NK-92 (cell line): ENCODE data around the gene ANKEF1.
"Not testable (repeated sequence)": the region's sequence is repeated elsewhere in the genome, so short reads cannot be mapped to it uniquely, and the experiment has no call there.

Experiments
- DNase-seq: peaks from one replicate; lab custom pipeline; 2025; ENCODE audit not compliant: unreplicated experiment; lab: John Stamatoyannopoulos, UW

The ANKEF1 gene

DNA sequence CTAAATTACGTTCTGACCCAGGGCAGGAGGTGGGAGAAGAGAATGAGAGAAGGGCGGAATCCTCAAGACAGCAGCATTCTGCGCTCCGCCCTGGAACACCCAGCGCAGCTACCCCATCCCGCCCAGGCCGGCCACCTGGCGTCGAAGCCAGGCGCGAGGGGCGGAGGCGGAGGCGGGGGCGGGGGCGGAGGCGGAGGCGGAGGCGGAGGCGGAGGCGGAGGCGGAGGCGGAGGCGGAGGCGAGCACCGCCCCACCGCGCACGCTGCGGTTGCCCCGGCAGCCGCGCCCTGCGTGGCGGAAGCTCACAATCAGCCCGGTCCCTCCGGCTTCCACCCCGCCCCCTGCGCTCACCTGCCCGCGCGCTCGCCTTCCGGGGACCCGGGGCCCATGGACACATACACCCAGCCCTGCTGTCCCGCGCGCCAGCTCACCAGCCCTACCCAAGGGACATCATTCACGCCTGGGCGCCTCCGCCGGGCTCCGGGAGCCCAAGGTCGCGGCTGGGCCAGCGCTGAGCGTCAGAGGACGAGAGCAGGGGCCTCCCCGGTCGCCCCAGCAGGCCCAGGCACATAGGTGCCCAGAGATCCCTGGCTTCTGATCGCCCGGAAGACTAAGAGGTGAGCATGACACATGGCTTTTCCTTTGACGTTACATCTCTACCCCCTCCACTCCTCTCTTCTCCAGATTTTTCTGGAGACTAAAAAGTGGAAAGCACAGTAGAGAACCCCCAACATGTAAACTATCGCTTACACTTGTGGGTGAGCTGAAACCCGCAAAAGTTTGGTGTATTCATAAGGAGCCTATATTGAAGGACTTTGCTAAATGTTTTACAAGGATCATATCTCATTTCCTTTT lies at the start of gene ANKEF1:
TSS of gene ANKEF1 (plus strand) at position 271 of the 855 bp plus-strand sequence. CDS start 3,315 bp downstream, outside the sequence.
- DNase-seq, result no peak

- no peak for DNase-seq
These were observed 49.5 kb upstream of the ANKEF1 start for GRCh38 chr20:9985281-9985680.

DNA sequence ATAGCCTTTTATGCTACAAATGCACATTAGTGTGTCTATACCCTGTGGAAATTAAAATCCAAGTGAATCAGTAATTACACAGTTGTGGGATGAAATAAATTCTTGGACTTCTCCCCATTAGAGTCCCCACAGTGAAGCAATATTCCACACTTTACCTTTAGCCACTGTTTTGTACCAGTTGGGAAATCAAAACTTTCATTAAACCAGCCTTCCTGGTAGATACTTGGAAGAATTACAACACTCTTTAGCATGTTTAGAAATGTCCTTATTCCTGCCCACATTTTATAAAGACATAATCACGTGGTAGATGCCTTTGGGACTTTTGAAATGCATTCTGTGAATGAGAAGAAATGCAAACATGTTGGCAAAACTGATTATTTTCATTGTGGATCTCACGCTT lies 49.0 kb upstream of the ANKEF1 start:
- no peak for DNase-seq

- DNase-seq, result no peak
These were observed 45.6 kb upstream of the ANKEF1 start for GRCh38 chr20:9989066-9989724.

DNA sequence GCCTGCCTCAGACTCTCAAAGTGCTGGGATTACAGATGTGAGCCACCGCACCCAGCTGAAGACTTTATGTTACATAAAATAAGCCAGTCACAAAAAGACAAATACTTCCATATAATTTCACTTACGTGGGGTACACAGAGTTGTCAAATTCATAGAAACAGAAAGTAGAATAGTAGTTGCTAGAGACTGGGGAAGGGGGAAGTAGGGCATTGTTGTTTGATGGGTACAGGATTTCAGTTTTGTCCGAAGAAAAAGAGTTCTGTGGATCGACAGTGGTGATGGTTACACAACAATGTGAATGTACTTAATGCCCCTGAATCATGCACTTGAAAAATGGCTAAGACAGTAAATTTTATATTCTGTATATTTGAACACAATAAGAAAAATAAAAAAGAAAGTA lies 41.6 kb upstream of the ANKEF1 start:
- DNase-seq, result no peak

DNA sequence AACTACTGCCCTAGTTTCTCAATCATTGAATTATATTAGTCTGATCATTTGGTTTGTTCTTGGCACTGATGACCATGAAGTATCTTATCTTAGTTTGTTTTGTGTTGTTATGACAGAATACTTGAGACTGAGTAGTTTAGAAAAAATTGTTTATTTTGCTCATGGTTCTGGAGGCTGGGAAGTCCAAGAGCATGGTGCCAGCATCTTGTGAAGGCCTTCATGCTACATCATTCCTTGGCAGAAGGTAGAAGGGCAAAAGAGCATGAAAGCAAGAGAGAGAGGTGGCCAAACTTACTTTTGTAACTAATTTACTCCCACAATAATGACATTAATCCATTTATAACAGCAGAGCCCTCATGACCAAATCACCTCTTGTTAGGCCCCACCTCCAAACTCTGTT lies 40.1 kb upstream of the ANKEF1 start:
- DNase-seq, result no peak

DNA sequence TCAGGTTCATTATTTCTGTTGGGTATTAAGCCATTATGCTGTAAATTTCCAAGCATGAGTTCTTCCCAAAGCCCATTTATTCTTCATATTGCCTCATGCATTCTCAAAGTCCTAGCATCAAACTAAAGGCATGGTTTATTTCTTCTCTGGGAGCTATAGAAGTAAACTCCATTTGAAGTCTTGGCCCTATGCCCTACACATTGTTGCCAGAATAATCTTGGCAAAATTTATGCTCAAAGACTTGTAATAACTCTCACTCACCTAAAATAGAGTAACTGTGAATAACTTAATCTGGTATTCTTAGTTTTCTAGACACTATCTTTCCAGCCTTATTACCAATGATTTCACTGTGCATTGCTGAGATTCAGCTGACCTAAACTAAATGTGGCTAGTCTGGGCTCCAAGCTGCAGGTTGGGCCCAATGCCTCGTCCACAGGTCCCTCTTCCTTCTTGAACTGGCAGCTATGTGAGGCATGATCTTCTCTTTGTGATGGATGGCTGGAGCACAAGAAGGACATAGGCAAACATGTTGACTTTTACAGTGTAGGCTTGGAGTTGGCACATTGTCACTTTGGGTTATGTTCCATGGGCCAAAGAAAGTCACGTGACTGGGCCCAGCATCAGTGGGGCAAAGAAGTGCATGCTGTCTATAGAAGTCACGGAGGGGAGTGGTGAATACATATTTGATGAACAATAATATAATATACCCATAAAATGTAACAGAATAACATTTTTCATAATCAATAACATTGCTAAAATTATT lies 39.1 kb upstream of the ANKEF1 start:
- DNase-seq, result no peak

DNA sequence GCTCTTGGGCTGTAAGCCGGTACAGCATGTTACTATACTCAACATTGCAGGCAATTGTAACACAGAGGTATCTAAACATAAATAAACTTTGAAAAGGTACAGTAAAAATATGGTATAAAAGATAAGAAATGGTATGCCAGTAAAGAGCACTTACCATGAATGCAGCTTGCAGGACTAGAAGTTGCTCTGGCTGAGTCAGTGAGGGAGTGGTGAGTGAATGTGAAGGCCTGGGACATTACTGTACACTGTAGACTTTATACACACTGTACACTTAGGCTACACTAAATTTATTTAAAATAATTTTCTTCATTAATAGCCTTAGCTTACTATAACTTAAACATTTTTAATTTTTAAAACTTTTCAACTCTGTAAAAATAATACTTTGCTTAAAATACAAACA lies 37.8 kb upstream of the ANKEF1 start:
- DNase-seq, result no peak

- no peak for DNase-seq
These were observed 35.1 kb upstream of the ANKEF1 start for GRCh38 chr20:9999645-10000044.

DNA sequence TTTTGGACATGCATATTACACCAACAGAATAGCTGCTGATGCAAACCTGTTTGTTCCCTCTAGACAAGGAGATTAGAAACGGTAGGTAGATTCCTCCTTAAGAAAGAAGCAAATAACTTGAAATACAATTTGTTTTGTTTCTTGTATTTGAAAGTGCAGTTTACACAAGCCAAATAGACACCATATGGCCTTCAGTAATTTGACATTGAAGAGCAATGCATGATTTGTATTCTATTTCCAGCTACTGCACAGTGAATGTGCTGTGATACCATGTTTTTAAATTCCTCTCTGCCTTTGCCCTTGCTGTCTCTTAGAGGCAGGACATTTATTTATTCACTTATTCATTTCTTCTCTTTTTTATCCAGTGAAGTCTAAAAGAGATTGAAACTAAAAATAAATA lies 31.9 kb upstream of the ANKEF1 start:
- DNase-seq, result no peak

DNA sequence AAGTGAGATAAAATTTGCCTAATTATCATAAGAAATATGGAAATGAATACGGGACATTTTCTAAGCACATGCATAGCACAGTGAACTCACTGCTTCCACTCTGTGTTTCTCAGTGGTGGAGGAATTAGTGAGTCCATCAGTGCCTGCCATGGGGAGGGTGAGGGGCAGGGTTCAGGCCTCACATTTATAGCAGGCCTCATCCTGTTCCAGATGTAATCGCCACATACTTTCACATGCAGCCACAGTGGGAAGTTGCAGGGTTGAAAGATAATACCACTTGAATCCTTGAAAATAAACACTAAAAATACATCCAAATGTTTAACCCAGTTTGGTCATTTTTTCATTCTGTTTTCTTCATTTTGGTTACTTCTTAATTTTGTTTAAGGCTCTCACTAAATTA lies 29.9 kb upstream of the ANKEF1 start:
- DNase-seq, result no peak

GRCh38 chr20:10005885-10006284 lies 28.9 kb upstream of the ANKEF1 start:
- DNase-seq, result no peak

GRCh38 chr20:10006447-10007090 lies 28.2 kb upstream of the ANKEF1 start:
- DNase-seq, result no peak

DNA sequence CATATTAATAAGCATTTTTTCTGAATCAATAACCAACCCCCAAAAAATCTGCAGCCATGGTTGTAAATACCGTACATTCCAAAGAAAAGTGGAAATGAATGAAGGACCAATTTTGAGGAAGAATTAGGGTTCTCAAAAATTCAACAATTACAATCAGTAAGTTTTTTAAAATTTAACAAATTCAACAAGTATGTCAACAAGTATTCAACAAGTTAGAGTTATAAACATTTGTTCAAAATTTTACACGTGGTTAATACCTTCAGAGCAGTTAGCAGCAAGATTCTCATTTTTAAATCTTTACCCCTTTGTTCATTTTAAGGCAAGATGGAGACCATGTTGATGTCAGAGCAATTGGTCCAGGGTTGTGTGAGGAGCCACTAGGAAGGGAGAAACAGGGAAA lies 27.6 kb upstream of the ANKEF1 start:
- DNase-seq, result no peak

DNA sequence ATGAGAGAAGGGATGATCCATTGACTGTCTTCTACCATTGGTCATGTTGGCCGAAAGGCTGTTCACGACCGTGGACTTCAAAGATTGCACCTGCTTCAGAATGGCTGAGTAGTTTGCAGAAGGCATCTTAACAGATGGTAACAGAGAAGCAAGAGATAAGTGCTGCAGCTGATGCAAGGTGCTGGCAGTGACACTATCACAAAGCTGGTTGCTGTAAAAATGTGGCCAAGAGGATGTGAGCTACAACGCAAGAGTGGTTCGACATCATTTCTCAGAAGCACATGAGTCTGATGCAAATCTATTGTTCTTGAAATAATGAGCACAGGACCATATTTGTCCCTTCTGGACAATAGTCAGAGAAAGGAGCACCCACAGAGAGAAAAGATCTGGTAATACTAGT lies 27.0 kb upstream of the ANKEF1 start:
- DNase-seq, result no peak

GRCh38 chr20:10012464-10012863 lies 22.3 kb upstream of the ANKEF1 start:
- DNase-seq, result no peak

- no peak for DNase-seq
These were observed 20.4 kb upstream of the ANKEF1 start for GRCh38 chr20:10014431-10014830.

GRCh38 chr20:10020937-10021336 lies 13.8 kb upstream of the ANKEF1 start:
- DNase-seq, result no peak

DNA sequence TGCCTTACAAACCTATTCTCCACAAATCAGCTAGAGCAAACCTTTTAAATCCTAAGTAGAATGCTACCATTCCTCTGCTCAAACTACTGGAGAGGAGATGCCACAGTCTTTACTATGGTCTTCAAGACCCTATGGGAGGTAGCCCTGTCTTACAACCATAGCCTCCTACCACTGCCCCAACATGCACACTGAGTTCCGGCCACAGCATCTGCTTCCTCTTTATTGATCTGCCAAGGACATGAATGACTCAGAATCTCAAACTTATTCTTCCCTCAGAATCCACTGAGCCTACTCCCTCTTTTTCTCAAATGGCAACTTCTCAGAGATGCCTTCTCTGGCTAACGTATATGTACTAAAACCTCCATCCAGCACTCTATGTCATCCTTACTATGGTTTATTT lies 12.2 kb upstream of the ANKEF1 start:
- DNase-seq, result no peak

DNA sequence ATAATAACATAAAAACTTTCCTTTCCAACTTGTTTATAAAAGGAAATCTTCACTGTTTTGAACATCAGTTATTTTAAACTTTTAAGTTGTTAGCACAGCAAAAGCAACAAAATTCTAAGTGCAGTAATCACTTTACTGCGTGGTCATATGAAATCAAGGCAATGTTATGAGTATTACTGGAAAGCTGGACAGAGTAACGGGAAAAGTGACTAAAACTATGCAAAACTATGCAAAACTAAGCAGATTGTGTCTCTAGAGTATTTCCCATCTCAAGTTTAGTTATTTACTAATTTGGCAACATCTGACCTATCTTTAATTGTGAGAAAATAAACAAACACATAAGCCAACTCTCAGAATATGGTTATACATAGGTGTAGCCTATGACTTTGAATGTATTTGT lies 10.9 kb upstream of the ANKEF1 start:
- no peak for DNase-seq

DNA sequence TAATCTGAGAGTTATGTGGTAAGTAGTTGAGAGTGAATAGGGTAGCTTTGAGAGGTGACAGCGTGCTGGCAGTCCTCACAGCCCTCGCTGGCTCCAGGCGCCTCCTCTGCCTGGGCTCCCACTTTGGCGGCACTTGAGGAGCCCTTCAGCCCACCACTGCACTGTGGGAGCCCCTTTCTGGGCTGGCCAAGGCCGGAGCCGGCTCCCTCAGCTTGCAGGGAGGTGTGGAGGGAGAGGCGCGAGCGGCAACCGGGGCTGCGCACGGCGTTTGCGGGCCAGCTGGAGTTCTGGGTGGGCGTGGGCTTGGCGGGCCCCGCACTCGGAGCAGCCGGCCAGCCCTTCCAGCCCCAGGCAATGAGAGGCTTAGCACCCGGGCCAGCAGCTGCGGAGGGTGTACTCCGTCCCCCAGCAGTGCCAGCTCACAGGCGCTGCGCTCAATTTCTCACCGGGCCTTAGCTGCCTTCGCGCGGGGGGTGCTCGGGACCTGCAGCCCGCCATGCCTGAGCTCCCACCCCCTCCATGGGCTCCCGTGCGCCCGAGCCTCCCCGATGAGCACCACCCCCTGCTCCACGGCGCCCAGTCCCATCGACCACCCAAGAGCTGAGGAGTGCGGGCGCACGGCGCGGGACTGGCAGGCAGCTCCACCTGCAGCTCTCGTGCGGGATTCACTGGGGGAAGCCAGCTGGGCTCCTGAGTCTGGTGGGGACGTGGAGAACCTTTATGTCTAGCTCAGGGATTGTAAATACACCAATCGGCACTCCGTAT lies 3.2 kb upstream of the ANKEF1 start:
- not testable (repeated sequence) for DNase-seq
